GM18907 (cell line): ENCODE measurements around the gene CHN2.

ENCODE experiments used
- ATAC-seq: cut with Tn5 transposase; IDR thresholded peaks from one replicate; pipeline ENCODE4 v1.9.1; 2021; ENCODE audit warnings: mild to moderate bottlenecking, moderate library complexity; ENCODE audit not compliant: unreplicated experiment

Gene CHN2

GRCh38 chr7:29302666-29303395 lies 108.3 kb downstream of the CHN2 start:
- ATAC-seq: no peak

- ATAC-seq: no peak
Observed at GRCh38 chr7:29304756-29305155, 110.2 kb downstream of the CHN2 start.

GRCh38 chr7:29306319-29306991 lies 111.9 kb downstream of the CHN2 start:
- no peak for ATAC-seq

GRCh38 chr7:29308424-29308823 lies 113.8 kb downstream of the CHN2 start:
- ATAC-seq: no peak

- ATAC-seq: no peak
Observed at GRCh38 chr7:29309041-29309854, 114.7 kb downstream of the CHN2 start.

DNA sequence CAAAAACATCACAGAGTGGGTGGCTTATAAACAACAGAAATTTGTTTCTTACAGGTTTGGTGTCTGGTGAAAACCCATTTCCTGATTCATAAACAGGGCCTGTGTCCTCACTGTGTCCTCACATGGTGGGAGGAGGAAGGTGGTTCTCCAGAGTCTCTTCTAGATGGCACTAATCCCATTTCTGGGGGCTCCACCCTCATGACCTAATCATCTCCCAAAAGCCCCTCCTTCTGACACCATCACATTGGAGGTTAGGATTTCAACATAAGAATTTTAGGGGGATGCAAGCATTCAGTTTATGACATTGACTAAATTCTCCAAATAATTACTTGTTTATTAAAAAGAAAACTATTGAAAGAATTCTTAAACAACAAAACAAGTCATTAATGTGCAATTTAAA lies 116.0 kb downstream of the CHN2 start:
- ATAC-seq: no peak

GRCh38 chr7:29311314-29311713 lies 116.7 kb downstream of the CHN2 start:
- ATAC-seq: no peak

GRCh38 chr7:29314148-29314547 lies 119.6 kb downstream of the CHN2 start:
- no peak for ATAC-seq

DNA sequence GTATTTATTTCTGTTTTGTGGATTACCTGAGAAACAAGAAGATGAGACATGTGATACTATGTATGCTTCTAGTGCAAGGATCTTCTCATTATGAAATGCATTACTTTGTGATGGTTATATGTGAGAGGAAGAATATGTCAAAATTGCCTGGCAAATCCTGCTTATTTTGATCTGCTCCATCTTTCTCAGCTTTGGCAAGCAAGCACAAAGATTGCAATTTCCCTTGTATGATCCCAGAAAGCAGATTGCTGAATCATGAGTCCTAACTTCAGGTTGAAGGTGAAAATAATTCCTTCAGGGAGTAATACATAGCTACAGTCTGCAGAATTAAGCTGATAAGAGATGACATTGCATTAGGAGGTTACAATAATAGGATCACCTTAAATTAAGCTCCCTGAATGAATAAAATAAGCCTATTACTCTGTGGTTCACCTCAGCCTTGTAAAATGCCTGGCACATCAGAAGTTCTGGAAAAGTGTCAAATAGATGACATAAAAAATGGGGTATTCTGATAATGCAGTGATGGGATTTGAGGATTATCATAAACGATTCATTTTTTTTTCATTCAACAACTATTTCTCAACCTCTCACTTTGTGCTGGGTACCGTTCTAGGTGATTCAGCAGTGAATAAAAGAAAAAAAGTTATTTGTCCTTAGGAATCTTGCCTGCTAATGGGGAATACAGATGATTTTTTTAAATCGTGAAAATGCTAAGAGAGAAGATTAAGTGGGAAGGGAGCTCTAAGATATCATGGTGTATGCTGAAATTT lies 120.7 kb downstream of the CHN2 start:
- no peak for ATAC-seq

DNA sequence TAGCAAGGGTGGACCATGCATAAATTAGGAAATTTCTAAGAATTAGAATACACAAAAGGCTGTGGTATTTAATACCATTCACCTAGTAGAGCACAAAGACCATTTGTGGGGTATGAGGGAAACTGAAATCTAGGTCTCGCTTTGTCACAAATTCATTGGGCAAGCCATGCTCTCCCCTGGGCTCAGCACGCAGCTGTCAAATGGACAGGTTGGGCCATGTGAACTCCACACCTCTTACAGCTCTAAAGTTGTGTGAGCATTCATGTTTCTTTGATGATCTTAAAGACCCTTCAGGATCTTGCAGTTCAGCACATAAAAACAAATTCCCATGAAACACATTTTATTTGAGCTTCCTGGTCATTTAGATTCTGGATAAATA lies 121.3 kb downstream of the CHN2 start:
- no peak for ATAC-seq

GRCh38 chr7:29316926-29317325 lies 122.4 kb downstream of the CHN2 start:
- ATAC-seq: no peak

GRCh38 chr7:29318853-29319718 lies 124.5 kb downstream of the CHN2 start:
- ATAC-seq: no peak

DNA sequence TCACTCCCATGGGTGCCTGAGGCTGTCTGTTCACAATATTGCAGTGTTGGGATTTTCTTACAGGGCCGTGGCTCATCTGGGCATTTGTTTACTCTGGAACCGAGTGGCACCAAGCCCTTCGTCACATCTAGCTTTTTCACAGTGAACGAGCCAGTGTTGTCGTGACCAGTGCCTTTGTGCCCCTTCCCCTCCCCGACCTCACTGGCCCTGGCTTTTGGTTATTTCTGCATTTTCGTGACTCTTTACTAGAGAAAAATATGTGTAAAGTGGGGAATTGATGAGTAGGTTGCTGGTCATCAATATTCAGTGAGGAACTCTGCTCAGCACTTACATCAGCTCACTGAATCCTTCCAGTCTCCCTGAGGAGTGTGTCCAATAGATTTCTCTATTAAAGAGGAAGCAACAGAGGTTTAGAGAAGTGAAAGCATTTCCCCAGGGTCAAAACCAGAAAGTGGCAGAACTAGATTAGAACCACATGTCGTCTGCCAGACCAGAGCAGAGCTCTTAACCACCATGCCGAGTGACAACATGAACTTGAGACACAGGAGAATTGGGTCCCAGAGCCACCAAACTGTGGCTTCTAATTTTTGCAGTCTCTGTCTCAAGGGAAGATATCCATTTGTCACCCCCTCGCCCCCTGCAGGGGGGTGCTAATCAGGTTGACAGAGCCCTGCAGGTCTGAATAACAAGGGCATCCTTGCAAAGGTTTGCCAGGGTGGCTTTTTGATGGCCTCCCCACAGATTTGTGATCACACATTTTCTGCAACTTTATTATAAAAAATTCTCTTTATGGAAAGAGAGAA lies 125.3 kb downstream of the CHN2 start:
- ATAC-seq: peak; percentile 70

DNA sequence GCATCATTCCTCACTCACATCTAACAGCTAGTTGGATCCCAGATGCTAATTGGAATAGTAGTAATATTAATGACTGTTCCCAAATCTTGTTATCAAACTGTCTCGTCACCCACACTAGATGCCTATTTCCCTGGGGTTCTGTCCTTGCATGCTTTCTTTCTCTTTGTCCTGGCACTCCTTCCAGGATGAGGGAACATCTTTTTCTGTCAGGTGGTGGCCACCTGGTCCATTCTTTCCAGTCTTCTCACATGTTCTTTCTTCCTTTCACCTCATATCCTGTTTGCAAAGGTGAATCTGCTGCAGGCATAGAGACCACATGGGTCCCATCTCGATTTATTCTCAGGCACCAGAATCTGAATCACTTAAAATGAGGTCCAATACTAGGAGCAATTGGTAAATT lies 126.0 kb downstream of the CHN2 start:
- no peak for ATAC-seq

DNA sequence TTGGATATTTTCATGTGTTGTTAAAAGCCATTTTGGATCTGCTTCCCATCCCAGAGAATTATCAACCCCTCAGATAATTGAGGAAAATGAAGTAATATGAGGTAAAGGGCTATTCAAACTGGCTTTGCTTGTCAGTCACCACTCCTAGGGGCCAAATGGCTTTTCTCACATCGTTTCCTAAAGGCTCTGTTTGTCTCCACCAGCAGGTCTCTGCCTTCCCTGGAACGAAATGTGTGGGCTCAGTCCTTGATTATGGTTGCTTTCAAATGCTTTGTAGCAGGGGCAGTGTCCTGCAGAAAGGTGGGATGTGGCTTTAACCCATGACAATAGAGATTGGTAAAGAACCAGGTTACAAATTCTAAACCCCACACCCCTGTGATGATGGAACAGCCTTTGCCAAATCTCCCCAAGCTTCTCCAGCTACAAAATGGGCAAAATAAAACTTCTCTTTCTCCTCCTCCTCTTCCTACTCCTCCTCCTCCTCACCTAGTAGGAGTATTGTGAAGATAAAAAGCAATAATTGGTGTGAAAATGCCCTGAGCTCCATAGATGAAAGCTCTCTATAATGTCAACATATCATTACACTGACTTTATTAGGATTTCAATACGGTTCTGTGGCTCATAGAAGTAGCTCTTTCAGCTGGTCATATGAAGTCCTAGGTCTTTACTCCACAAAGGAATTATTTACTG lies 127.6 kb downstream of the CHN2 start:
- ATAC-seq: no peak

DNA sequence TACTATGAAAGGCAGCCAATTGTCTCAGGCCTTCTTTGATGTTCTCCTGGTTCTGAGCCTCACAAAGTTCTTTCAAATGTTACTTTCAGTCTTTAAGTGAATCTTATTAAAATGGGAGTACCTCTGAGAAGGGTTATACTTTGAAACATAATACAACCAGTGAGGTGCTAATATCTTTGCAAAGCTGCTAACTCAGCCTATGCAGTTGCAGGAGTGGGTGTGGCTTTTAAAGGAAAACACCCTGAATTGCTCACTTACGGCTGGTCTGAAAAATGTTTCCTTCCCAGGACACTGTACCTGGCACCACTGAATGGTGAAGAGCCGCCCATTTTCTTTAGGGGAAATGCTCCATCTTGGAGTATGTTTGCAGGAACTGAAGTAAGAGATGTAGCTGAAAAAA lies 130.9 kb downstream of the CHN2 start:
- no peak for ATAC-seq

DNA sequence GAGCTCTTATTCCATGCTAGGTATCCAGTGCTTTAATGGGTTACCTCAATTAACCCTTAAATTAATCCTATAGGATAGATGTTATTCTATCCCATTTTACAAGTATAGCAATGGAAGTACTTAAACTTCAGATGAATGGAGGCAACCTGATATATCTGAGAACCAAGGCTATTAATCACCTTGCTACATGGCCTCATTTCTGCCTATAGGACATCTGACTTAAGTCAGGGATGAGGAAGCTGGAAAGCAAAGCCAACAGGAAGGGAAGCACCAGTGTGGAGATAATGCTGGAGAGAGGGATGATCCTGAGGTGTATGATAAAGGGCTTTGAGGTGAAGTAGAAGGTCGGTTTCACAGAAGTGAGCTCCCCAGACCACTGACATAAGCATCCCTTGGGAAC lies 132.3 kb downstream of the CHN2 start:
- ATAC-seq: no peak

GRCh38 chr7:29327455-29327854 lies 132.9 kb downstream of the CHN2 start:
- no peak for ATAC-seq

DNA sequence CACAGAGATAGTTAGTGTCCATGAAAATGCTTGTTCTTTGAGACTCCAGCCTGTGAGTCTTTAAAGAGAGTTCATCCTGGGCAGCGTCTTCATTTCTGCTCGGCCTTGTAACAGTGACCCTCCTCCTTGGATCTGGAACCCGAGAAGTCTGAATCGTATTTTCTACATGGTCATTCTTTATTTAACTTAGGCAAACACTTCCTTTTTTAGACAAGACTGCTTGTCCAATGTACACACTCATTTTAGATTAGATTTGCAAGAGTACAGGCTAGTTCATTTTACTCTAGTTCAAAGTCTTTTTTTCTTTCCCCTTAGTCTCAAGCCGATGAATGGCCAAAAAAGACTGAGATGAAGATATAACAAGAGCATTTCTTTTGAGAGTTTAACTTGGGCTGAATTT lies 133.5 kb downstream of the CHN2 start:
- no peak for ATAC-seq
